ENCODE results near the gene DDX24. TPM values are rescaled to one million over a fixed set of nuclear protein-coding genes. Genes with fewer than 3 reads are reported as not detected.

Gene DDX24
- total RNA-seq, 1 donor from 2014 or later: 262 TPM

DNA sequence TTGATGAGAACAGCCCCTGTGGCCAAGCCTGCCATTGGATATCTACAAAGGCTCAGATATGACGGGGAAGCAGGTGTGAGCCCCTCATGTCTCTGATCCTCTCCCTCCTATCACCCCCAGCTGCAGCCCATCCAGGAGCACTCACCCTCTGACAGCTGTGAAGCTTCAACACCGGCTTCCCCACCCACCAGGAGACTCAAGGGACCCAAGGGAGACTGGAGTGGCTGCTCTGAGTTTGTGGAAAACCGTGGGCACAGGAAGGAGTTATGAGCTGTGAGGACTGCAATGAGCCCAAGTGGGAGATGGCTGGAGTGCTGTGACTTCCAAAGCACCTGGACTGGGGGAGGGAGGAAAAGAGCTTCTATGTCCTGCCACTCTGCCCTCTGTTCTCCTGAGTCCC, 40.5 kb upstream of the DDX24 start:
- intact Hi-C loops (cut with micrococcal nuclease): no loop called here
- Mint-ChIP-seq H3K9me3 (peaks cover 10% of the 10 kb centered on the region), H3K27ac (no peak overlapping the region), H3K27me3 (peaks cover 6% of the 10 kb centered on the region), H3K4me3 (no peak overlapping the region), H3K36me3 (ENCODE audit: low read depth) (no peaks in the 10 kb centered on the region), H3K4me1 (peaks cover 3% of the 10 kb centered on the region)
- DNase-seq: no peak

DNA sequence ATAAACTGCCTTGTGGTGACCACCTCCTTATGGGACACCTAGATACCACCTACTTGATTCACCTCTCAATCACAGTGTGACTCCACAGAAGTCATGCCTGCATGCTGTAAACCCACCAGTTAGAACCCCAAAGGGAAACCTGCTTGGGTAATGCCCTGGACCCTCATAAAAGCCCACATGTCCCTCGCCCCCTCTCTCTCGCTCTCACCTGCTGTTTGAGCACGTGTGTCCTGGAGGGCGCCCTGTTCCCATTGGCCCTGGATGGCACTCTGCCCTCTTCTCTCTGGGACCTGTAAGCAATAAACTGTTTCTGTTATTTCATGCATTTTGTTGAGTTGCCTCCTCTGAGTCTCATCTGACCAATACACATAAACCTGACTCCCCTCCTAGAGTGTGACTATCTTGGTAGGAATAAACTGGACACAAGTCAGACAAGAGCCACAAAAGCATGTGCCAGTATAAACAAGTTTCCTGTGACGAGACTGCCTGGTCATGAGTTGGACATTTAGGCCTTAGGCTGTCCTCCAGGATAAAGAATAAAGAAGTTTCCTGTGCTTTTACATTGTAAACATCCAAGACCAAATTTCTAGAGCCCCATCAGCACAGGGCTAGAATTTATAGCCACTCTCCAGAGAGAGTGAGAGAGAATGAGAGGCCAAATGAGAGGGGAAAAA, 39.8 kb upstream of the DDX24 start:
- Mint-ChIP-seq H3K9me3 (peaks cover 10% of the 10 kb centered on the region), H3K27ac (no peak overlapping the region), H3K36me3 (ENCODE audit: low read depth) (no peaks in the 10 kb centered on the region), H3K27me3 (peaks cover 6% of the 10 kb centered on the region), H3K4me1 (peaks cover 3% of the 10 kb centered on the region), H3K4me3 (no peak overlapping the region)
- no peak for DNase-seq
- intact Hi-C loops (cut with micrococcal nuclease): no loop called here

DNA sequence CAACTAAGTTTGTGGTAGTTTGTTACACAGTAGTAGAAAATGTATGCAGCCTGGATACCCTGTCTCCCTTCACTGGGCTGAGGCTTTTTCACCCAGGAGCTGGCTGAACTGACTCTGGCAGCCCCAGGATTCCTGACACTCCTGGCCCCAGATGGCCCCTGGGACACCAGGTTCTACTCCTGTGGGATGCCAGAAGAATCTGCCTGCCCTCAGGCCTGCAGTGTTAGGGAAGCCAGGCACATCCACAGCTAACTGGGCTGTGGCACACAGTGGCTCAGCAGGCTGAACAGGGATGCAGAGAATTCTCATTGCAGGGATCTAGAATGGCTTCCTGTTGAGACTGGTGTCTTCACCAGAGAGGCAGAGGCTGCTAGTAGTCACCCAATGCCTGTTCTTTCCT, 38.1 kb upstream of the DDX24 start:
- H3K9me3 Mint-ChIP-seq: peaks cover 10% of the 10 kb centered on the region
- intact Hi-C loops (cut with micrococcal nuclease): no loop called here
- H3K27ac Mint-ChIP-seq: no peak overlapping the region
- H3K4me3 Mint-ChIP-seq: no peak overlapping the region
- peaks cover 6% of the 10 kb centered on the region for H3K27me3 Mint-ChIP-seq
- no peaks in the 10 kb centered on the region for H3K36me3 Mint-ChIP-seq (ENCODE audit: low read depth)
- no peak for DNase-seq
- H3K4me1 Mint-ChIP-seq: peaks cover 13% of the 10 kb centered on the region

DNA sequence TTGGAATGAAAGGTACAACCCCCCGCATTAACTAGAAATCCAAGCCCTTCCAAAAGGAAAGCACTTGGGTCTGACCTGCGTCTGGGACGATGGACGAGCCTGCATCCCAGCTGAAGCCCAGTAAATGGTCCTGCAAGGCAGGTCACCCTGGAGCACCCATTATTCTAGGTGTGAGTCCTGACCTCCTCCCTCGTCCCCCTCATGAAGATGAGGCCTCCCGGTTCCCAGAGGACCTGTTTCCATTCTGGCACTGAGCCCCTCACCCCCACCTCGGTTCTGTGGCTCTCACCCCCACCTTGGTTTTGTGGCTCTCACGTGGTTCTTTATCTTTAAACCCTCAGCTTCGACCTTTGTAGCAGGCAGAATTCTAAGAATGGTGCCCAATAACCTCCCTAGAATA, 36.9 kb upstream of the DDX24 start:
- H3K27ac Mint-ChIP-seq: no peak overlapping the region
- peaks cover 6% of the 10 kb centered on the region for H3K27me3 Mint-ChIP-seq
- DNase-seq: no peak
- peaks cover 15% of the 10 kb centered on the region for H3K4me1 Mint-ChIP-seq
- intact Hi-C loops (cut with micrococcal nuclease): no loop called here
- H3K9me3 Mint-ChIP-seq: peaks cover 10% of the 10 kb centered on the region
- no peaks in the 10 kb centered on the region for H3K36me3 Mint-ChIP-seq (ENCODE audit: low read depth)
- H3K4me3 Mint-ChIP-seq: no peak overlapping the region

DNA sequence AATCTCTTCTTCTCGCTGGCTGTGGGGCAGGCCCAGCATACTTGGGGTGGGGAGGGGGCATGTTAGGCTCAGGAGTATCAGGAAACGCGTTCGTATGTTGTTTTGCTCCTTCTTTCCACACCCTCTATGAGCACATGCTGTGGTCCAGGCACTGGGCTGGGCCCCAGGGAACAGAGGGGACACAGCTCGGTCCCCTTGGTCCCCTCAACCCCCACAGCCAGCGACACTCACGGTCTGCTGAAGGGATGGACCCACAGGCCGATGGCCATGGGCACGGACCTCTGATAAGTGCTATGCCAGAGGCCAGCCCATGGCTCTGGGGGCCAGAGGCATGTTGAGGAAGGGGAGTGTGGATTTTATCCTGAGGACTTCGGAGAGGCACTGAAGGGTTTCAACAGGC, 35.7 kb upstream of the DDX24 start:
- Mint-ChIP-seq H3K27me3 (peaks cover 5% of the 10 kb centered on the region), H3K27ac (no peak overlapping the region), H3K9me3 (peaks cover 10% of the 10 kb centered on the region), H3K36me3 (ENCODE audit: low read depth) (no peaks in the 10 kb centered on the region), H3K4me3 (no peak overlapping the region), H3K4me1 (peaks cover 23% of the 10 kb centered on the region)
- DNase-seq: no peak
- intact Hi-C loops (cut with micrococcal nuclease): no loop called here

DNA sequence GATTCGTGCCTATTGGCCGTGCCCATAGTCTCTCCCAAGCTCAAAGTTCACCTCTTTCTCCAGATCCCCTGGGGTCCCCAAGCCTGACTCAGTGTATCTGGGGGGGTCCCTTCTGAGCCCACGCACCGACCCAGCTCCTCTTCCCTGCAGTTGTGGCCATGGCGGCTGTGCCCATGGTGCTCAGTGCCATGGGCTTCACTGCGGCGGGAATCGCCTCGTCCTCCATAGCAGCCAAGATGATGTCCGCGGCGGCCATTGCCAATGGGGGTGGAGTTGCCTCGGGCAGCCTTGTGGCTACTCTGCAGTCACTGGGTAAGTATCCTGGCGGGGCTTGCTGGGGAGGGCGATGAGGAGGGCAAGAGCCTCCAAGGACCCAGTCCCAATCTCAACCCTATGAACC, 34.6 kb upstream of the DDX24 start:
- Mint-ChIP-seq H3K4me1 (peaks cover 23% of the 10 kb centered on the region), H3K4me3 (no peak overlapping the region), H3K27ac (no peak overlapping the region), H3K9me3 (peaks cover 6% of the 10 kb centered on the region), H3K27me3 (peaks cover 3% of the 10 kb centered on the region), H3K36me3 (ENCODE audit: low read depth) (no peaks in the 10 kb centered on the region)
- intact Hi-C loops (cut with micrococcal nuclease): no loop called here
- DNase-seq: no peak

DNA sequence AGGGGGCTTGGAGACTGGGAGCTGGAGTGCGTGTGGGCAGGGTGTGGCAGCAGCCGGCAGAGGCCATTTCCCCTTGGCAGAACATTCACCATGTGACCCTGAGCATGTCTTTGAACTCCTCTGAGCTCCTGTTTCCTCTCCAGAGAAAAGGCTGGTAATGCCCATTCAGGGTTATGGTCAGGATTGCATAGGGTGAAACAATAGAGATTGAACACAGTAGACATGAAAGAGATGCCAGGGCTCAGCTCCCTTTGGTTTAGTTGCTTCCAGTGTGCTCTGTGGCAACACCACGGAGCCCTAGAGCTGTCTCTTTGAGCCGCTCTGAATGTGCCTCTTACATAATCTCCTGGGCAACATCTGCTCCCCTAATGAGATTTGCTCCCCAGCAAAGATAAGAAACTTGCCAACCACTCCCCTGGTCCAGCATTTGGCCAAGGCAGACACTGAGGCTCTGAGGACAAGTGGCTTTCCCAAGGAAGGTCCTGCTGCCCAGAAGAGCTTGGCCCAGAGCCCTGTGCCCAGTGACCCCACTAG, 34.1 kb upstream of the DDX24 start:
- DNase-seq: no peak
- Mint-ChIP-seq H3K4me1 (peaks cover 27% of the 10 kb centered on the region), H3K36me3 (ENCODE audit: low read depth) (no peaks in the 10 kb centered on the region), H3K27ac (no peak overlapping the region), H3K9me3 (peaks cover 3% of the 10 kb centered on the region), H3K4me3 (no peak overlapping the region), H3K27me3 (peaks cover 3% of the 10 kb centered on the region)
- intact Hi-C loops (cut with micrococcal nuclease): no loop called here

DNA sequence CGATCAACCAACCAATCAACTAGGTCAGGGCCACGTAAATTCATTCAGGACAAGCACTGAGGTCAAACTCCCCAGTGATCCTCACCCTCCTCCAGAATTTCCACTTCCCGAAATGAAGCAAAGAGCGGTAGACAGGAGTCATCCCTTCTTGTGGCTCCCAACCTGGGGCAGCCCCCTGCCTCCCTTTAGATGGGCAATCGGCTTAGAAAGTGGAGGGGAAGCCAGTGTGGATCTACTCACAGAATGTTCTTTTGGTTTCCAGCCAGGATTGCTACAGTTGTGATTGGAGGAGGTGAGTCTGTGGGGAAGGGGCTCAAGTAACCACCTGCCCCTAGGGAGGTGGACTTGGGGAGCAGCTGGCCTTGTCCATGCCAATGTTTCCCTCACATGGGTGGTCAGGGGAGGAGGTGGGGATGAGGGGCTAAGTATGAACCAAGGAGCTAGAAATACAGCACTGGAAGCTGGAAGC, 33.6 kb upstream of the DDX24 start:
- Mint-ChIP-seq H3K4me3 (no peak overlapping the region), H3K4me1 (peaks cover 29% of the 10 kb centered on the region), H3K9me3 (peaks cover 3% of the 10 kb centered on the region), H3K27ac (no peak overlapping the region), H3K36me3 (ENCODE audit: low read depth) (no peaks in the 10 kb centered on the region), H3K27me3 (peaks cover 3% of the 10 kb centered on the region)
- intact Hi-C loops (cut with micrococcal nuclease): no loop called here
- no peak for DNase-seq

DNA sequence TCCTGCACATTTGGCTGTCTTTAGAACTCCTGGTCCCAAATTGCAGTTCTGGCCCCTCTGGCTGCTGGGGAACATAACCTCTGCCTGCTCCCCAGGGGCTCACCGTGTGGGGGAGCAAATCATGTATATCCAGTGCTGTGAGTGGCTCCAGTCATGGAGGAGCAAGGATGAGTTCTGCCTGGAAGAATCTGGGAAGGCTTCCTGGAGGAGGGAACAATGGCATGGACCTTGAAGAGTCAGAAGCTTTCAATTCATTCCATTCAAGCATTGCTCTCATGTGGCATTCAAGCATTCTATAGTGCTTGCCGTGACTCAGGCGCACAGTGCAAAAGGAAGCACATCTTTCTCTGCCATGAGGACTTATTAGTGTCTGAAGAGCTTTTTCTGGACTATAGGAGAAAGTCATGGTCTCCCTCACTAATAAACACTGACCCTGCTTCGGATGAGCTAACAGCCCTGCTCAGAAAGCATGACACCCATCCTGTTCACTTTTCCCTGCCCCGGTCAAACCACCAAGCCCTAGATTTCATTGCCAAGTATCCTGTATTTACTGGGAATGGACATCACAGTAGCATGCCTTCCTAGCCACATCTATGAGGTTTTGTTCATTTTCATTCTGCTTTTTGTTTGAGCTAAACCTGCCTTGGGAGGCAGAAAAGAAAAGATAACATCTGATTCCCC, 33.0 kb upstream of the DDX24 start:
- Mint-ChIP-seq H3K9me3 (no peaks in the 10 kb centered on the region), H3K36me3 (ENCODE audit: low read depth) (no peaks in the 10 kb centered on the region), H3K27me3 (peaks cover 3% of the 10 kb centered on the region), H3K27ac (no peak overlapping the region), H3K4me3 (no peak overlapping the region), H3K4me1 (peaks cover 29% of the 10 kb centered on the region)
- DNase-seq: no peak
- intact Hi-C loops (cut with micrococcal nuclease): no loop called here

DNA sequence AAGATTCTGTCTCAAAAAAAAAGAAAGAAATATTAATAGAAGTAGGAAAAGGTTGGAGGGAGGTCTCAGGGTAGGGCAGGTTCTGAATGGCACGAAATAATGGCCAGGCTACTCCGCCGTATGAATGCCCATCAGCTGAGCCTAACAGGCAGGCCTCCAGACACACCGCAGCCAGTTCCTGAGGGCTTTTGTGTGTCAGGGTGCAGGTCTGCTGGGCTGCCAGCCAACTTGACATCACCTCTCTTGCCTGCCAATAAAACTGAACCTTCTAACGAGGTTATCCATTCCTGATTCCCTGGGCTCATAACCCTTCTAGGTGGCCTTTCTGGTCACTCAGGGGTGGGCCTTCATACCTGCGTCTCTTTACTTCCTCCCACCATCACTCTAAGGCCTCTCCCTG, 32.5 kb upstream of the DDX24 start:
- no peak for DNase-seq
- peaks cover 29% of the 10 kb centered on the region for H3K4me1 Mint-ChIP-seq
- no peak overlapping the region for H3K27ac Mint-ChIP-seq
- intact Hi-C loops (cut with micrococcal nuclease): no loop called here
- H3K9me3 Mint-ChIP-seq: no peaks in the 10 kb centered on the region
- H3K36me3 Mint-ChIP-seq (ENCODE audit: low read depth): no peaks in the 10 kb centered on the region
- H3K4me3 Mint-ChIP-seq: no peak overlapping the region
- peaks cover 3% of the 10 kb centered on the region for H3K27me3 Mint-ChIP-seq

DNA sequence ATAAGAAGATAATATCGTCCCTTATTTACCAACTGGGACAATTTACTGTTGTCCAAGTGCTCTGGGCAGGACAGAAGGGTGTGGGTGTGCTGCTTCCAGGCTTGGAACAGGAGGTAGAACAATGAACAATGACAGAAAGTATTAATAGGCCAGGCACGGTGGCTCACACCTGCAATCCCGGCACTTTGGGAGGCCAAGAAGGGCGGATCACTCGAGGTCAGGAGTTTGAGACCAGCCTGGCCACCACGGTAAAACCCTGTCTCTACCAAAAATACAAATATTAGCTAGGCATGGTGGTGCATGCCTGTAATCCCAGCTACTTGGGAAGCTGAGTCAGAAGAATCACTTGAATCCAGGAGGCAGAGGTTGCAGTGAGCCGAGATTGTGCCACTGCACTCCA, 32.1 kb upstream of the DDX24 start:
- Mint-ChIP-seq H3K27ac (no peak overlapping the region), H3K9me3 (peaks cover under 1% of the 10 kb centered on the region), H3K4me1 (peaks cover 29% of the 10 kb centered on the region), H3K27me3 (peaks cover 2% of the 10 kb centered on the region), H3K36me3 (ENCODE audit: low read depth) (no peaks in the 10 kb centered on the region), H3K4me3 (no peak overlapping the region)
- no peak for DNase-seq
- intact Hi-C loops (cut with micrococcal nuclease): no loop called here

DNA sequence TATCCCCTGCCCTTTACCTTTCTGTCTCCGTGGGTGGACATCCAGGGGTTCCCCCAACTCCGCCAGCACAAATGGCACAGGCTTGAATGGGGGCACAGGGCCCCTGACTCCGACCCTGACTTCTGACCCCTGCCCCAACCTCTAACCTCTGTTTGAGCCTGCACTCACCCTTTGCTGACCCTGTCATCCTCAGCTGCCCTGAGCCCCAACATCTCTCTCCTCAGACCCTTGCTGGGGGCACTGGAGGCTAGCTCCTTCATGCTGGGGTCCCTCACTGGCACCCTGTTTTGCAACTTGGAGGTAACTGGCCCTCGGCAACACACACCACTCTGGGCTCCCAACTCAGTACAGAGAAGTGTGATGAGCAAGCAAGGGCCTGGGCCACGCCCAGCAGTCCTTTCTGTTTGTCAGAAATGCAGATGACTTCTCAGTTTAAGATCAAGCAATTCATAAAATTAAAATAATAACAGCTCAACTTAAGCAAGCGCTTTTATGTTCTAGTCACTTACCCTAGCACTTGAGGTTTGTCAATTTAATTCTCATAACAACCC, 31.6 kb upstream of the DDX24 start:
- H3K4me1 Mint-ChIP-seq: peaks cover 27% of the 10 kb centered on the region
- H3K36me3 Mint-ChIP-seq (ENCODE audit: low read depth): no peaks in the 10 kb centered on the region
- peaks cover 4% of the 10 kb centered on the region for H3K9me3 Mint-ChIP-seq
- intact Hi-C loops (cut with micrococcal nuclease): no loop called here
- H3K27ac Mint-ChIP-seq: no peak overlapping the region
- H3K27me3 Mint-ChIP-seq: no peaks in the 10 kb centered on the region
- H3K4me3 Mint-ChIP-seq: peak overlapping the region; percentile 62
- DNase-seq: no peak

DNA sequence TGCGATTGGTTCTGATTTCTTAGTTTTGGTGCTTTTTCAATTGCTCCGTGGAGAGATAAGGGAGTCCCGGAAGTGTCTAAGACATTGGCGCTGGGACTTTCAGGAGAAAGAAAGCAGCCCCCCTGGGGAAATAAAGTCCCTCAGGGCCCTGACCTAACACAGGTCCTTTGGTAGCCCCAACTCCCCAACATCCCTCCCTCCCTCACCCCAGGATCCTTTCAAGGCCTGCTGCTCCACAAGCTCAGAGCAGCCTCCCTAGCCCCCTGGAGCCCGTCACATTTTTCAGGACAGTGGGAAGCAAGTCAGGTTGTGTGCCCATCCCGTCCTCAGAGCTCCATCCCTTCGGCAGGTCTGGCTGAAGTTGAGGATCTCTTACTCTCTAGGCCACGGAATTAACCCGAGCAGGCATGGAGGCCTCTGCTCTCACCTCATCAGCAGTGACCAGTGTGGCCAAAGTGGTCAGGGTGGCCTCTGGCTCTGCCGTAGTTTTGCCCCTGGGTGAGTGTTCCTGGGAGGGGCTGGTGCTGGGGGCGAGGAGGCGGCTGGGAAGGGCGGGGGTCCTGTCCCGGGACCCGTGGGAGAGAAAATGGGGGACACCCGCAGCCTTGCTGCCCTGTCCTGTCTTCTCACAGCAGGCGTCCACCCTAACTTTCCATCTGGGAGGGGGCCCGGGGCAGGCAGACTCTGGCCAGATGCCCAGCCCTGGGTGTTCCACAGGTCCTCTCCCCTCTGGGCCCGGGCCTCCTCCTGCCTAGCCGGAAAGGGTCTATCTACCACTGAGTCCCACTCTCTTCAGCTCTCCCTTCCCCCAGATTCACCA, 30.5 kb upstream of the DDX24 start:
- Mint-ChIP-seq H3K4me3 (peak overlapping the region; percentile 62), H3K27ac (peak overlapping the region; percentile 46)

More for the DNA sequence above, 30.5 kb upstream of the DDX24 start:
- intact Hi-C loops (cut with micrococcal nuclease): no loop called here
- H3K9me3 Mint-ChIP-seq: peaks cover 4% of the 10 kb centered on the region
- H3K4me1 Mint-ChIP-seq: peaks cover 27% of the 10 kb centered on the region
- no peaks in the 10 kb centered on the region for H3K27me3 Mint-ChIP-seq
- DNase-seq: no peak
- no peaks in the 10 kb centered on the region for H3K36me3 Mint-ChIP-seq (ENCODE audit: low read depth)

Data from activated CD4-positive, alpha-beta T cell treated with anti-CD3 and anti-CD28 coated beads, Interleukin-2, amount 10 ng/mL, durations not matched to agents 24 days and 14 days (primary cell).